Measurements from ENCODE around the gene PLGLB1.
"Not testable (repeated sequence)": the region's sequence is repeated elsewhere in the genome, so short reads cannot be mapped to it uniquely, and the experiment has no call there.

- not testable (repeated sequence) for TF ChIP-seq CTCF (conservative IDR thresholded peaks at IDR 0.05 in 1 of 2, IDR thresholded peaks at IDR 0.05 in 1 of 2; ENCODE audit: low read depth in 1 of 2, low read length in 2 of 2); EZH2 (IDR thresholded peaks at IDR 0.05; ENCODE audit: low read length, missing control alignments)
Measured at GRCh38 chr2:87019053-87019452, 2.6 kb downstream of the PLGLB1 start.
